Measurements from ENCODE around the gene EPHB4. TPM values are rescaled to one million over a fixed set of nuclear protein-coding genes. Genes with fewer than 3 reads are reported as not detected.

EPHB4 gene
- total RNA-seq, 6 experiments from 2014 or later, result 23.9 to 43.7 (median 36.8) TPM

- no peaks in the 10 kb centered on the region for H3K36me3 ChIP-seq
- no peak overlapping the region for H3K4me3 ChIP-seq
- peak overlapping the region in 2 of 3 donors; percentile 26 to 76 for H3K27ac ChIP-seq
- H3K4me1 ChIP-seq, result peaks cover 0 to 58% (median 19%) of the 10 kb centered on the region in 4 donors
- 20% methylated on average over 11 of the region's 20 CpGs for WGBS (ENCODE audit: insufficient coverage, low coverage, low lambda C conversion rate, missing lambda C conversion rate)
- no peaks in the 10 kb centered on the region for H3K27me3 ChIP-seq
- ATAC-seq (peak; percentile 33 to 51 (median 42)), DNase-seq (peak; percentile 79 to 92 (median 88))
- TF ChIP-seq CTCF (IDR thresholded peaks at IDR 0.05), result no peak
- TF ChIP-seq POLR2A (IDR thresholded peaks at IDR 0.05), result no peak
- H3K9me3 ChIP-seq, result no peaks in the 10 kb centered on the region
- intact Hi-C loops (cut with DNase I), result no loop called here
Measured at GRCh38 chr7:100829150-100829716, 1.9 kb upstream of the EPHB4 start.

- ATAC-seq (peak in 2 of 4 donors; percentile 0 to 1), DNase-seq (peak; percentile 49 to 63 (median 52))
- TF ChIP-seq POLR2A (IDR thresholded peaks at IDR 0.05), result no peak
- no peak for TF ChIP-seq CTCF (IDR thresholded peaks at IDR 0.05)
- peaks cover 0 to 18% (median 5%) of the 10 kb centered on the region in 4 donors for H3K36me3 ChIP-seq
- no peaks in the 10 kb centered on the region for H3K9me3 ChIP-seq
- peaks cover 0 to 65% (median 13%) of the 10 kb centered on the region in 4 donors for H3K4me1 ChIP-seq
- H3K27ac ChIP-seq, result peak overlapping the region; percentile 56 to 79 (median 63)
- H3K27me3 ChIP-seq, result no peaks in the 10 kb centered on the region
- intact Hi-C loops (cut with DNase I), result no loop called here
- 3% methylated on average over 9 of the region's 71 CpGs for WGBS (ENCODE audit: insufficient coverage, low coverage, low lambda C conversion rate, missing lambda C conversion rate)
- peak overlapping the region; percentile 69 to 84 (median 70) for H3K4me3 ChIP-seq
Measured at GRCh38 chr7:100826514-100827329, 601 bp downstream of the EPHB4 start.

GRCh38 chr7:100825751-100826513, 1.4 kb downstream of the EPHB4 start:
- Histone ChIP-seq H3K4me1 (peaks cover 0 to 59% (median 11%) of the 10 kb centered on the region in 4 donors), H3K4me3 (peak overlapping the region; percentile 69 to 84 (median 70)), H3K9me3 (no peaks in the 10 kb centered on the region), H3K27ac (peak overlapping the region; percentile 20 to 79 (median 56)), H3K36me3 (peaks cover 0 to 22% (median 5%) of the 10 kb centered on the region in 4 donors), H3K27me3 (no peaks in the 10 kb centered on the region)
- DNase-seq (peak in 1 of 3 donors; percentile 42), ATAC-seq (peak in 1 of 4 donors; percentile 2)
- WGBS (ENCODE audit: insufficient coverage, low coverage, low lambda C conversion rate, missing lambda C conversion rate), result 9% methylated on average over 12 of the region's 17 CpGs
- intact Hi-C loops (cut with DNase I), result no loop called here
- TF ChIP-seq CTCF (IDR thresholded peaks at IDR 0.05), result peak in 3 of 4 donors; percentile 11 to 36 (median 24)
- no peak for TF ChIP-seq POLR2A (IDR thresholded peaks at IDR 0.05)

- no peak for TF ChIP-seq POLR2A (IDR thresholded peaks at IDR 0.05)
- TF ChIP-seq CTCF (IDR thresholded peaks at IDR 0.05), result no peak
- Histone ChIP-seq H3K9me3 (no peaks in the 10 kb centered on the region), H3K27me3 (no peaks in the 10 kb centered on the region), H3K4me3 (peak overlapping the region; percentile 69 to 84 (median 70)), H3K4me1 (peaks cover 0 to 52% (median 8%) of the 10 kb centered on the region in 4 donors), H3K36me3 (peaks cover 0 to 29% (median 8%) of the 10 kb centered on the region in 4 donors), H3K27ac (peak overlapping the region; percentile 20 to 79 (median 56))
- DNase-seq (peak; percentile 50 to 53 (median 51)), ATAC-seq (peak; percentile 2 to 18 (median 14))
- WGBS (ENCODE audit: insufficient coverage, low coverage, low lambda C conversion rate, missing lambda C conversion rate), result 15% methylated on average over 11 of the region's 16 CpGs
- intact Hi-C loops (cut with DNase I), result no loop called here
Measured at GRCh38 chr7:100825215-100825671, 2.1 kb downstream of the EPHB4 start.
